IPS-NIHi7 (cell line): ENCODE data around the gene EXO1.
"Not testable (repeated sequence)": the region's sequence is repeated elsewhere in the genome, so short reads cannot be mapped to it uniquely, and the experiment has no call there.

Experiments used
- DNase-seq: peaks from one replicate; pipeline ENCODE4 v3.0.0; 2012; ENCODE audit warnings: mixed read lengths; ENCODE audit errors: extremely low spot score

The EXO1 gene

GRCh38 chr1:241847796-241848685 lies at the start of gene EXO1:
TSS of gene EXO1 (plus strand) at chr1:241848204. CDS start at chr1:241850426, 2,222 bp downstream.
- peak; percentile 95 for DNase-seq

- no peak for DNase-seq
Measured at GRCh38 chr1:241799416-241799815, 48.6 kb upstream of the EXO1 start.

- DNase-seq, result no peak
Measured at GRCh38 chr1:241800640-241801039, 47.4 kb upstream of the EXO1 start.

- no peak for DNase-seq
Measured at GRCh38 chr1:241802863-241803262, 45.1 kb upstream of the EXO1 start.

GRCh38 chr1:241804706-241805105 lies 43.3 kb upstream of the EXO1 start:
- DNase-seq, result not testable (repeated sequence)

DNA sequence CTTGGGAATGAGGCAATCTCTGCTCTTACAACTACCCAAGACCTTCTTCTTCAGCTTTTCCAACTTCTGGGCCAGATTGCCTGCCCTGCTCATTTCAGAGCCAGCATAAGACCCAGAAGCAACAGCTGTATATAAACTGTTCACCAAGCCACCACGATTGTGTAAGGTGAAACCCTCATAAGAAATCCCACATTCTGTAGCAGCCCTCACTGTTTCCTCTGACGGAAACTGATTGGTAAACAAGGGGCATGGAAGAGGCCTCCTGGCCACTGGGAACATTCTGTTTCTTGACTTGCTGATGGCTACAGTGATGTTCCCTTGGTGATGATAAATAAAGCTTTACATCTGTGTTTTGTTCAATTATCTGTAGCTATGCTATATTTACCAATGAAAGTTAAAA lies 39.7 kb upstream of the EXO1 start:
- DNase-seq, result no peak

DNA sequence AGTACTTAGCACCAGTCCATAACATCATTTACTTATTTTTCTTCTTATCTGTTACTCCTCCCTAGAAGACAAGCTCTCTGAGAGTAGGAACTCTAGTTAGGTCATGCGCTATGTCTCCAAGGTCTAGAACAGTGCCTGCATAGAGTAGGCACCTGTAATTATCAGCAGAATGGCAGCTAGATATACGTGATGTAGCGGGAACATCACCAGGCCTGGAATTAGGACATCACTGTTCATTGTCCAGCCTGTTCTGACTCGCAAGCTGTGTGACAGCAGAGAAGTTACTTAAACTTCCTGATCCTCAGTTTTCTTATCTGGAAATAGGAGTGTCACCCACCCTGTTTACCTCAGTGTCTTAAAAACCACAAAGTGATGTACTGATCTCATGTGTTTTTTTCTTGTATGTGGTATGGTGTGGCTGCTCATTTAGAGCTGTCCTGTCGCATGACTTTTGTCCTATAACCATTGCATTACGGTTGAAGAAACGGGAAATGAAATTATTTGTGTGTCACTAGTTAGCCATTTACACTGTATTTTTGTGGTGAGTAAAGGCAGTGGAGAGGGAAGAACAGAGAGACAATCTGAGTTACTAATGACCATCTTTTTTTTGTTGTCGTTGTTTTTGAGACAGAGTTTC lies 37.1 kb upstream of the EXO1 start:
- DNase-seq, result no peak

- DNase-seq, result no peak
Measured at GRCh38 chr1:241813768-241814320, 34.2 kb upstream of the EXO1 start.

DNA sequence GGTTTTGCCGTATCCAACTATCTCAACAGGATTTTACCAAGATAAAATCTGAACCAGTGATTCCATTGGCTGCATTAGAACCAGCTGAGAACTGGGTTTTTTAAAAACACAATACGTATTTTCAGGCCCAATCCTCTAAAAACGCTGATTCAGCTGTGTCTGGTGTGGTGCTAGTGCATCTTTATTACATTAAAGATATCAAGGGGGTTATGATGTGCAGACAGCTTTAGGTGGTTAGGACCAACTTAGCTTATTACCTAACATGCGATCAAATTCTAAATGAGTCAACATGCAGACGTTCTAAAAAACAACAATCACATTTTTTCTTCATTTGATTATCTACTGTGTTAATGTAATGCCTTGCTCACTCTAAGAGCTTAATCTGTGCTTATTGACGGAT lies 32.0 kb upstream of the EXO1 start:
- no peak for DNase-seq

DNA sequence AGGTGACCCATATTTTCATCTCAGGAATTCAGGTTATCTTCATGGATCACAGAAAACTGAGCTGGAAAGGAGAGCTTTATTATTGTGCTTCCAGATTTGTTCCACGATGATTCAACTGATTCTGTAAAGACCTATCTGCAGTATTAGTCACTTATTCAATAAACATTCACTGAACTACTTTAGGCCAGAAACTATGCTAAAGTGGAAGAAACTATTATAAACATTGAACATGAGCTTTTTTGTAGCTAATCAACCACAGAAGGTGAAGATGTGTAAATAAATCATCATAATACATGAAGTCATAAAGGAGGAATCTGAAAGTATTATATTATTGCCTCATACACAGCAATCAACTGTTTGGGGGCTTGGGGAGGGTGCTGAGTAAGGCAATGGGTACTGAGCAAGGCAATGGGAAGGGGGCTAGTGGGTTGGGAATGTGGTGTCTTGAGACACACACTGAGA lies 30.6 kb upstream of the EXO1 start:
- no peak for DNase-seq

- no peak for DNase-seq
Measured at GRCh38 chr1:241817956-241818612, 29.9 kb upstream of the EXO1 start.

DNA sequence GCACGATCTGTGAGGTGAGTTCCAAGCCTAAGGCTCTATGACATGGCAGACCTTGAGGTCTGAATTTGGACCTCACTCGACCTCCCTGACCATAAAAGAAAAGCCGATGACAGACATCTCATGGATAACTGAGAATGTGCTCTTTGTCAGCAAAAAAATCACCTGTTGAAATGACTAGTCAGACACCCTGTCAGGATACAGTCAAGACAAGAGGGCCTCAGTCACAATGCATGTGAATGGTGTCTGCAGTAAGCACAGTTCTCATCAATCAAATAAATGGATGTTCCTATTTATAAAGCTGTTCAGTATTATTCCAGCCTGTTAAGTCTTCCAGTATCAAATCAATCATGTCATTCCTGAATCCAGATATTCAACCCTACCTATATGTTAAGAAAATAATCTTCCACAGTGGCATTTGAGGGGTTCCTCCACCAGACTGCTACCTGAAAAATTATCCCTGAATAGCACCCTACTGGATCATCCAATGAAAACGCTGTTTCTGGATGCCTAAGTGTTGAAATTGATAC lies 28.6 kb upstream of the EXO1 start:
- DNase-seq, result no peak

GRCh38 chr1:241821363-241821762 lies 26.6 kb upstream of the EXO1 start:
- no peak for DNase-seq

- DNase-seq, result no peak
Measured at GRCh38 chr1:241822846-241823245, 25.2 kb upstream of the EXO1 start.

GRCh38 chr1:241823925-241824324 lies 24.1 kb upstream of the EXO1 start:
- no peak for DNase-seq

DNA sequence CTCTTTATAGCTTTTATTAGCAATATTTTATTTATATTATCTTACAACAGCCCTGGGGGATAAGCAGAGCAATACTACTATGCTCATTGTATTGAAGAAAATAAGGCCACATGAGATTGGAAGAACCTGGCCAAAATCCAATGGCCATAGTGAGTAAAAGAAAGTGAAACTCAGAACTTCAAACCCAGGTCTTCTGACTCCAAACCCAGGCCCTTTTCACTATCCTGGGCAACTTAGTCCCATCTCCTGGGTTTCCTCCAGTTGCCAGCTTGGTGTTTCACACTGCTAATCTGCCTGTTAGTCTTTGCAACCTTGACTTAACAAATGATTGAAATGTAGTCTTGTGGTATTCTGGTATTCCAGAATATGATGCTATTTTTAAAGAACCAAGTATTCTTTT lies 22.4 kb upstream of the EXO1 start:
- DNase-seq, result no peak

DNA sequence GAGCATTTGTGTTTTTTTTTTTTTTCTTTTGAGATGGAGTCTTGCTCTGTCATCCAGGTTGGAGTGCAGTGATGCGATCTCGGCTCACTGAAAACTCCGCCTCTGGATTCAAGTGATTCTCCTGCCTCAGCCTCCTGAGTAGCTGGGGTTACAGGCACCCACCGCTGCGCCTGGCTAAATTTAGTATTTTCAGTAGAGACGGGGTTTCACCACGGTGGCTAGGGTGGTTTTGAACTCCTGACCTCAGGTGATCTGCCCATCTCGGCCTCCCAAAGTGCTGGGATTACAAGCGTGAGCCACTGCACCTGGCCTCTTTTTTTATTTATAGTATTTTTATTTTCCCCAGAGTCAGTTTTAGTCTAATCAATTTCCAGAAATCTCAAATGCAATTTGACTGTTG lies 21.4 kb upstream of the EXO1 start:
- not testable (repeated sequence) for DNase-seq

DNA sequence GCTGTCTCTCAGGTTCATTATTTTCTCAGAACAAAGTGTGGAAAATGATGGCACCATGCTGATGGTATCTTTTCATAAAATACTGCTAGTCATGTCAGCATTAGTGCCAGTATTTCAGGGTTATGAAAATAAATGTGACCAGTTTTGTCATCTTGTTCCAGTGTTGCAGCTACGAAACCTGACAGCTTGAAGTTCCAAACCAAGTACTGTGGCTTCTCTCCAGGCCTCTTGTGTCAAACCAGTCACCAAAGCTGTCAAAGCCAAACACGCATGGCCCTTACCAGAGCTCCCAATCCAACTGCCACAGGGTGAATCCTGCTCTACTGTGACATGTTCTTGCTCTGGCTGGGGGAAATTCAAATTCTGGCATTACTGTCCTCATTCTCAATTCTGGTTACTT lies 20.7 kb upstream of the EXO1 start:
- DNase-seq, result no peak

GRCh38 chr1:241828463-241829021 lies 19.5 kb upstream of the EXO1 start:
- DNase-seq, result no peak

- DNase-seq, result no peak
Measured at GRCh38 chr1:241829468-241829867, 18.5 kb upstream of the EXO1 start.

GRCh38 chr1:241834733-241835377 lies 13.1 kb upstream of the EXO1 start:
- peak; percentile 24 for DNase-seq
